ENCODE results near the gene MYF6. TPM values are rescaled to one million over a fixed set of nuclear protein-coding genes. Genes with fewer than 3 reads are reported as not detected.
"Not testable (repeated sequence)": the region's sequence is repeated elsewhere in the genome, so short reads cannot be mapped to it uniquely, and the experiment has no call there.

Gene MYF6
- not detected for total RNA-seq

DNA sequence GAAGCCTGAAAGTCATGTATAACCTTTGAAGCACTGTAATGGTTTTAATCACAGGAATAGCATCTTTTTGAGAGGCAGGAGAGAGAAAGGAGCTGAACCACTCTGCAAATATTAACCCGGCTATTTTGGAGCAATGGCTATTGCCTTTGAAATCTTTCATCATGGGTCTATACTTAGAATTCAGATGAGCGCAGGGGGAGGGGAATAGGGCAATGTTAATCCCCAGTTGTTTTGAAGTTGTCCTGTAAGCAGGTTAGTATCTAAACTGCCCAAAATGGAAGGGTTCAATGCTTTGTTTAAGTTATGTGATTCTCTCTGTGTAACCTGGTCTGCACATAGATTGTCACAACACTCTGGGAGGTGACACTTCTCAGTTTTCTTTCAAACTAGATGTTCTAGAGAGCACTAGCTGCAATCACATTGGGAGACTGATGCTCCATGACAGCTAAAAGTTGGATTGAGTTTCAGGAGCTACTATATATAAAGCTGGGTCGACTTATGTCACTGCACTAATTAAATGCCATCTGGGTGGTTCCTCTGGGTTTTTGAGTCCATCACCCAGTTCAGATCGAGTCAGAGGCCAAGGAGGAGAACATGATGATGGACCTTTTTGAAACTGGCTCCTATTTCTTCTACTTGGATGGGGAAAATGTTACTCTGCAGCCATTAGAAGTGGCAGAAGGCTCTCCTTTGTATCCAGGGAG, at the start of gene MYF6:
MYF6 (plus strand) TSS at position 509 of the 704 bp plus-strand sequence; CDS start at position 595, 86 bp downstream.
- peaks cover 19 to 26% of the 10 kb centered on the region in 2 donors for H3K36me3 Mint-ChIP-seq
- H3K9me3 Mint-ChIP-seq: peaks cover 11 to 14% of the 10 kb centered on the region in 2 donors
- DNase-seq (ENCODE audit: low spot score in 2 of 2) (no peak), ATAC-seq (no peak)
- H3K27ac Mint-ChIP-seq: no peak within 1 kb of the TSS

DNA sequence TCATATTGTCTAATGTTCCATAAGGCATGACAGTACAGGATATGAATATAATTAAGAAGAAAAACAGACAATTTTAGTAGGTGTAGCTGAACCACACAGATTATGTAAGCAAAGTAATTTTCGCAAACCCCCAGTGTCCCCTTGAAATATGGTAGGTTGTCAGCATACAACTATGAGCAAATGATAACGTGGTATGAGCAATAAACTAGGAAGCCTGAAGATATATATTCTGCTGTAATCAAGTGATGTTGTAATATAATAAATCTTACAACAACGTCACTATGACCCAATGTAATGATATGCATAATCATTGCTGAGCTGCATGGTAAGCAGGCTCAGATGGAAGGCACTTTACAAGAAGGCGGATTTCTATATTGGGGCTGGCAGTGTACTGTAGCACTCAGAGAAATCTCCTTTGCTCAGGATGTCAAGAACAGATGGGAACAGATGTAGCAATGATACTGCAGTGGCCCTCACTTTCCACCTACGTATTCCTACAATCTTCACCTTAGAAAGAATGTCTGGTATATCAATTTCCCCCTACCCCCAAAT, 47.8 kb upstream of the MYF6 start:
- H3K9me3 Mint-ChIP-seq: peaks cover 13 to 21% of the 10 kb centered on the region in 2 donors
- H3K27ac Mint-ChIP-seq: no peak overlapping the region
- DNase-seq (ENCODE audit: low spot score in 2 of 2): no peak
- no peaks in the 10 kb centered on the region for H3K36me3 Mint-ChIP-seq
- ATAC-seq: no peak

- H3K36me3 Mint-ChIP-seq: no peaks in the 10 kb centered on the region
Observed at GRCh38 chr12:80662586-80662985, 44.8 kb upstream of the MYF6 start.

GRCh38 chr12:80670214-80670613, 37.2 kb upstream of the MYF6 start:
- DNase-seq (ENCODE audit: low spot score in 2 of 2) (no peak), ATAC-seq (no peak)
- Mint-ChIP-seq H3K27ac (no peak overlapping the region), H3K9me3 (peaks cover 9% of the 10 kb centered on the region in 2 donors), H3K36me3 (no peaks in the 10 kb centered on the region)

More at GRCh38 chr12:80662586-80662985, 44.8 kb upstream of the MYF6 start:
- no peak overlapping the region for H3K27ac Mint-ChIP-seq
- ATAC-seq: no peak
- DNase-seq (ENCODE audit: low spot score in 2 of 2): no peak
- H3K9me3 Mint-ChIP-seq: peaks cover 13 to 14% of the 10 kb centered on the region in 2 donors

DNA sequence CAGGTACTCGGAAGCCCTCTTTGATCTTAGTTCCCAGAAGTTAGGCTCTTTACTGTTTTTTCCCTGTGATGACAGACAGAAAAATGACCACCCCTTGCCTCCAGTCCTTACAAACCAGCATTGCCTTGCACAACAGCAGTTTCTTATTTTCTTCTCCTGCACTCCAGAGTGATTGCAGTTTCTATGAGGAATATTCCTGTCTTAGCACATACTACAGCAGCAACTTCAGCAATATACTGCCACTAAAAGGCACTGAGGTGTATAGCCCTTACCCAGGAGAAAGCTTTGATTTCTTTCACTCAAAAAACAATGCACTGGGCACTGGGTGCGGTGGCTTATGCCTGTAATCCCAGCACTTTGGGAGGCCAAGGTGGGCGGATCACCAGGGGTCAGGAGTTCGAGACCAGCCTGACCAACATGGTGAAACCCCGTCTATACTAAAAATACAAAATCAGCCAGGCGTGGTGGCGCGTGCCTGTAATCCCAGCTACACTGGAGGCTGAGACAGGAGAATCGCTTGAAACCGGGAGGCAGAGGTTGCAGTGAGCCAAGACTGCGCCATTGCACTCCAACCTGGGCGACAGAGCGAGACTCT, 31.3 kb upstream of the MYF6 start:
- DNase-seq (ENCODE audit: low spot score in 2 of 2); H3K27ac Mint-ChIP-seq; H3K36me3 Mint-ChIP-seq; ATAC-seq; H3K9me3 Mint-ChIP-seq: not testable (repeated sequence)

DNA sequence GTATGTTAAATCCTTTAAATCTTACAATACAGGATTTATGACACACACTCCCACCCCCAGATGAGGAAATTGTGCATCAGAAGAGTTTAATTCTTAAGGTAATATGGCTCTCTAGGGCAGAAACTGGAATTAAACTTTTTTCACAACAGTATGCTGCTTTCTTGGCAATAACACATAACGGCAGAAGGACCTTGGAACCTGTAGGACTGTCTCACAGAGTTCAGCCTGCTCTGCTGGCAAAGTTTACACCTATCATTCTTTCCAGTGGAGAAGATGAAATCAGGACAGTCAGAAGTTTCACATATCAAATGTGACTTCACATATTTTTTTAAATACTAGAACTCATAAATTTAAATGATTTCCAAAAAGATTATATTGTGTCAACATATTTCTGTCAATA, 30.6 kb upstream of the MYF6 start:
- H3K9me3 Mint-ChIP-seq: peaks cover 2 to 4% of the 10 kb centered on the region in 2 donors
- ATAC-seq (no peak), DNase-seq (ENCODE audit: low spot score in 2 of 2) (no peak)
- no peak overlapping the region for H3K27ac Mint-ChIP-seq
- no peaks in the 10 kb centered on the region for H3K36me3 Mint-ChIP-seq

DNA sequence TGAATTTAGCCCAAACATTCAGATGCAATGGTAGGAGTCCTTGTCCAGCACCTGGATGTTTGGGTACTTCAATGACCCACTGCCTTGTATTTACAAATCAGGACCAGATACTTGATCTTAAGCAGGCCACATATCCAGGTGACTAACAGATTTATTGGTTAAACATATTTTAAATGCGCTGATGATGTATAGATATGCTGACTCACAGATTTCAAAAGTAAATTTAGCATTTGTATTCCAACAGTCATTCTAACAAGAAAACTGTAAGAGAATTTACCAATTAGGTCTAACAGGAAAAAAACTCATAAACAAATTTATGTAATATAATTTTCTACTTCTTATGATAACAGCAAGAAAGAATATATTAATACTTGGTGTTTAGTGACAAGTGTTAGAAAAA, 29.4 kb upstream of the MYF6 start:
- H3K27ac Mint-ChIP-seq: no peak overlapping the region

DNA sequence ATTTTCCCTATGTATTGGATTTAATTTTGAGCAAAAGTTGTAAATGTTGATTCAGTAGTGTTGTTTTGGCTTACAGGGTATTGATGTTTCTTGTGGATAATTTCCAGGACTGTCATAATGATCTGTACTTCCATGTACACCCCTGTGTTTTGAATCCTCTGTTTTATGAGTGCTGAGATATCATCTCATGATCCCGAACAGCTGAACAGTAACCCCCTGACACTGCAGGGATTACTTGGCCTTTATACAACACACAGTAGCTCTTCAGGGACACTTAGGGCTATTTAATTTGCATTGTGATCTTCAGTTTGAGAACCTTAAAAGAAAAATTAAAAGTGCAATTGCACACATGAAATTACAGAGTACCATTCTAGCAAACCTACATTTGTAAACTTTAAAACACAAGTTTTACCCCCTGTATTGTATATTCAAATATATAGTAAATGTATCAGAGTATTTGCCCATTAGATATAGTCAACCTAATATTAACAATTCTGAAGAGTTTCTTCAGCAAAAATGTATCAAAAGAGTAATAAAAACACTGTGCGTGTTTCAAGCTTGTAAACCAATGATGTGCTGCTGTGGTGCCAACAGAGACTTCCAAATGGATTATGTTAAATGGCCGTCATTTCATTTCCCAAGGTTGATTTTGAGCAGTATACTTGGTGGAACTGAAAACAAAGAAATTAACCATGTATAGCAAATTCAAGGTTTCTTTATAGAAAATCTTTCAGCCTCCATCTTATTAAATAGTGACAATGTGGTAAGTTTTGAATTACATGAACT, 27.9 kb upstream of the MYF6 start:
- Mint-ChIP-seq H3K9me3 (no peaks in the 10 kb centered on the region), H3K36me3 (no peaks in the 10 kb centered on the region), H3K27ac (no peak overlapping the region)
- DNase-seq (ENCODE audit: low spot score in 2 of 2) (no peak), ATAC-seq (no peak)

More for the DNA sequence above, 29.4 kb upstream of the MYF6 start:
- no peaks in the 10 kb centered on the region for H3K36me3 Mint-ChIP-seq
- DNase-seq (ENCODE audit: low spot score in 2 of 2) (no peak), ATAC-seq (no peak)
- peaks cover 0 to 2% of the 10 kb centered on the region in 2 donors for H3K9me3 Mint-ChIP-seq

DNA sequence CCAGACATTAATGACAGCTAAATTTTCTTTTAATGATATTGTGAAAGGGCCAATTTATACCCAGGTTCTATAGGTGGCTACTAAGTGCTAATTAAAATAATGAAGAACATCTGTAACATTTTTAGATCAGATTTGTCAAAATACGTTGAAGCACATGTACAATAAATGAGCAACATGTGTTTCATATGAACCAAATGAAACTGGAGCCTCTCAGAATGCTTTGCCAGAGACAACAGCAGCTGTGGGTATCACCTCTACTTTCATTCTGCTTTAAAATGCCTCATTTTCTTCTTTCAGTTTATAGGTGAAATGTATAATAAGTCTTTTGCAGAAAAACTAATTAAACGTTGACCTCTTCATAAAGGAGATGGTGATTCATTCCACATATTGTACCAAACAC, 26.1 kb upstream of the MYF6 start:
- Mint-ChIP-seq H3K9me3 (peaks cover 0 to 2% of the 10 kb centered on the region in 2 donors), H3K36me3 (no peaks in the 10 kb centered on the region), H3K27ac (no peak overlapping the region)
- ATAC-seq: no peak
- DNase-seq (ENCODE audit: low spot score in 2 of 2): no peak

- no peaks in the 10 kb centered on the region for H3K36me3 Mint-ChIP-seq
- DNase-seq (ENCODE audit: low spot score in 2 of 2) (no peak), ATAC-seq (no peak)
- no peak overlapping the region for H3K27ac Mint-ChIP-seq
- peaks cover 0 to 3% of the 10 kb centered on the region in 2 donors for H3K9me3 Mint-ChIP-seq
Observed at GRCh38 chr12:80681786-80682185, 25.6 kb upstream of the MYF6 start.

DNA sequence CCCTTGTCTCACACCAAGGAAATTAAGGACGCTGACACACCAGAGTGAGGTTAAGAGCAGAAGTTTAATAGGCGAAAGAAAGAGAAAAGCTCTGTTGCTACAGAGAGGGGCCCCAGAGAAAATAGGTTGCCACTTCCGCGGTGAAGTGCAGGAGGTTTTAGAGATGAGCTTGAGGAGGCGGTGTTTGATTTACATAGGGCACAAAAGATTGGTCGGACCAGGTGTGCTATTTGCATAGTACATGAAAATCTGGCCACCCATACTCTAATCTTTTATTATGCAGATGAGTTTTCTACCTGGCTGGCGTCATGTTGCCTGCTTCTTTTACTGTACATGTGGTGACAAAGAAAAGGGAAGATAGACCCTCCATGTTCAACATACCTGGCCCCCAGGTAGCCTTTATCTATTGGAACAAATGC, 23.3 kb upstream of the MYF6 start:
- DNase-seq (ENCODE audit: low spot score in 2 of 2) (no peak), ATAC-seq (no peak)
- Mint-ChIP-seq H3K9me3 (peaks cover 3 to 4% of the 10 kb centered on the region in 2 donors), H3K27ac (no peak overlapping the region), H3K36me3 (no peaks in the 10 kb centered on the region)

DNA sequence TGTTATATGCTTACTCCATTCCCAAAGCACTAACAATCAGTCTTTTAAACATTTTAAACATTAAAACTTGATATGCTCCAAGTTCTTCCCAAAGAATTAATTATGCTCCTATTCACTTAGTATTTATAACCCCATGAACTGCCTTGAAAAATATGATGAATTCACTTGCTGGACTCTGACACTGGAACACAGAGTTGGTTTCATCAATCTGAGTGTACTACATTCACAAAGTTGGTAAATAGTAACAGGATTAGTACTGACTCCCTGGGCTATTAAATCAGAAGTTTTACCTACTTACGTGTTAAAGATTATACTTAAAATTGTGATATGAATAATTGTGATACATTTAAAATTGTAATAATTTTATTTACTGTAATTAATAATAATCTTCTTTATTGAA, 17.3 kb upstream of the MYF6 start:
- ATAC-seq: no peak

GRCh38 chr12:80690513-80690912, 16.9 kb upstream of the MYF6 start:
- H3K36me3 Mint-ChIP-seq: no peaks in the 10 kb centered on the region
- DNase-seq (ENCODE audit: low spot score in 2 of 2) (no peak), ATAC-seq (no peak)
- H3K9me3 Mint-ChIP-seq: peaks cover 6 to 14% of the 10 kb centered on the region in 2 donors
- no peak overlapping the region for H3K27ac Mint-ChIP-seq

More for the DNA sequence above, 17.3 kb upstream of the MYF6 start:
- H3K36me3 Mint-ChIP-seq: no peaks in the 10 kb centered on the region
- peaks cover 6 to 14% of the 10 kb centered on the region in 2 donors for H3K9me3 Mint-ChIP-seq
- DNase-seq (ENCODE audit: low spot score in 2 of 2): no peak
- no peak overlapping the region for H3K27ac Mint-ChIP-seq

DNA sequence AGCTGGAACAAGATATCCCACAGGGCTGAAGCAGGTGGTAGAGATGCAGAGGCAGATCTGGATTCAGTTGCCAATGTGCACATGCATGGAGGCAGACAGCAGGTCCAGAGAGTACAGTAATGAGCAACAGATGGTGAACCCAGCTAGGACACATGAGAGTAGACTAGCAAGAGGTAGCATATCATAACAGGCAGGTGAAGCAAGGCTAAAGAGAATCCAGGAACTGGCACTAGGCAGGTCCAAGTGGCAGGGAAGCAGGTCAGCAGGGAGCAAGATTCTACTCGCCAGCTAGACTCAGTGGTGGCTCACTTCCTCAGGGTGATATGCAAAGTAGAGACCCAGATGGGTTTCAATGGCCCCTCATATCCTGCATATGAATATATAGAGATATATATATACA, 15.3 kb upstream of the MYF6 start:
- ATAC-seq (no peak), DNase-seq (ENCODE audit: low spot score in 2 of 2) (no peak)
- peaks cover 3 to 12% of the 10 kb centered on the region in 2 donors for H3K9me3 Mint-ChIP-seq
- no peaks in the 10 kb centered on the region for H3K36me3 Mint-ChIP-seq
- no peak overlapping the region for H3K27ac Mint-ChIP-seq

DNA sequence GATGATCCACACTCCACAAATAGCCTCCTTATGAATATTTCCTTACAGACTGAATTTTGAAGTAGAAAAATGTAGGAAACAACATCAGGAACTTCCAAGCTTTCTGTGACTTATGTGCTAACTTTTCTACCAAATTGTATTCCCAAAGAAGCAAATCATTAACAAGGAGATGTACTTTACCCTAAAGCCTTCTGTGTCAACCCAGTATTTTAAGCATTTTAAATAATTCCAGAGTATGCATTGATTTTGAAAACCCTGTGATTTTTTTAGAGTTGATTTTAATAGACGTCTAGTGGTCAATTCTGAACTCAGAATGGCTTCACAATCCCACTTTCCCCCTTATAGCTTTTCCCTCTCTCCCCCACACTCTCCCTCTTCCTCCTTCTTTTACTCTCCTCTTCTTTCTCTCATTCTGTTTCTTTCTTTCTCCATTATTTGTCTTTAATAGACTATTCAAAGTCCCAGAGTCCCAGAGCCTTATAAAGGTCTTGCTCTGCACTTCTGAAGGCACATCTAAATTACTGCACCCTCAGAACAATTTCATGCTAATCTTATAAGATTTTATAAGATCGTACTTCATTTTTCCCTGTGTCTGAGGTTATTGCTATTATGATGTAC, 10.1 kb upstream of the MYF6 start:
- peaks cover 3 to 6% of the 10 kb centered on the region in 2 donors for H3K9me3 Mint-ChIP-seq
- DNase-seq (ENCODE audit: low spot score in 2 of 2) (no peak), ATAC-seq (no peak)
- no peaks in the 10 kb centered on the region for H3K36me3 Mint-ChIP-seq
- H3K27ac Mint-ChIP-seq: no peak overlapping the region

GRCh38 chr12:80698256-80698655, 9.2 kb upstream of the MYF6 start:
- DNase-seq (ENCODE audit: low spot score in 2 of 2) (no peak), ATAC-seq (no peak)
- Mint-ChIP-seq H3K9me3 (peaks cover 6 to 8% of the 10 kb centered on the region in 2 donors), H3K36me3 (no peaks in the 10 kb centered on the region), H3K27ac (no peak overlapping the region)
